VCaP (cell line): ENCODE measurements around the gene ZBTB20.

Source experiments
- H3K27ac ChIP-seq: fragments of 450-650 bp; 2 replicates; pipeline ENCODE4 v1.5.1; 2017
- CTCF ChIP-seq: fragments of 450-650 bp; conservative IDR thresholded peaks from 2 replicates; pipeline ENCODE4 v1.5.1; 2017; ENCODE audit warnings: mild to moderate bottlenecking, moderate library complexity

Gene ZBTB20

GRCh38 chr3:114338651-114339357 lies 808.3 kb downstream of the ZBTB20 start:
- no peak overlapping the region for H3K27ac ChIP-seq

DNA sequence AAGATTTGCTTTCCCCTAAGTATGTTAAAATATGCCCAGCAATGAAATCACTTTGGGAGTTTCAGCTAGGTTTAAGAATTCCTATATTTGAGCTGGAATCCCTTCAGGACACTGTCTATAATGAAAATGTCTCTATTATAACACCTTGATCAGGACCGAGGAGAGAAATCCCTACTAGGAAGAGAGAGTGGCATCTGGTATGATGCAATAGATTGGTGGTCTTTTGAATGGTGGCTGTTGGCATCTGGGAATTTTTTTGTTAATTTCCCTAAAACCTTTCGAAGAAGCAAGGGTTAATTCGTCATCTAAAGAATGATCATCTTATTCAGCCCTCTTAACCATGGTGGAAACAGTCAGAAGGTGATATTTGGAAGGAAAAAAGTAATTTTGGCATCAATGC lies 810.2 kb downstream of the ZBTB20 start:
- no peak overlapping the region for H3K27ac ChIP-seq
- no peak for TF ChIP-seq CTCF

More at GRCh38 chr3:114338651-114339357, 808.3 kb downstream of the ZBTB20 start:
- TF ChIP-seq CTCF: no peak

DNA sequence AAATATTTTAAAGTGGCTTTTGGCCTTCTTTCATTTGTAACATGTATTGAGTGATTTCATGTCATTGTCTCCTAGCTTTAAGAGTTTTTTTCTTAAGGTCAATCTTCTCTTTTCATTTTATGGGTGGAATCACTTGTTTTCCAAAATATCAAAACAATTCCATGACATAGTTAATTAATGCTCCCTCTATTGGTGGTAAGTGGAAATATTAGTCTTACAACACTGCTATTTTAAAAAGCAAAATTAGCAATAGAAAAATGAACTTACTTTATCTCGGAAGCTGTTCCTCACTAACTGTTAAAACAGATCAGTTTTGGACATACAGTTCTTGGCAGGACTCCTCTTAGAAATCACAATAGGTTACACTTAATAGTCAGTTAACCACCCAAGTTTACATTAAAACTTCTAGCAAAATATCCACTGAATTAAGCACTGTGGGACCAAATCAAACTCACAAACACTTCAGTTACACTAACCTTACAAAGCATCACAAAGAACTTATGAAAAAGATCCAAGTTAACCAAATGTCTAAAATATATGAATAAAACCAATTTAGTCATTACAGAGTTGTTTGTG lies 810.9 kb downstream of the ZBTB20 start:
- TF ChIP-seq CTCF: peak; percentile 69
- H3K27ac ChIP-seq: no peak overlapping the region

DNA sequence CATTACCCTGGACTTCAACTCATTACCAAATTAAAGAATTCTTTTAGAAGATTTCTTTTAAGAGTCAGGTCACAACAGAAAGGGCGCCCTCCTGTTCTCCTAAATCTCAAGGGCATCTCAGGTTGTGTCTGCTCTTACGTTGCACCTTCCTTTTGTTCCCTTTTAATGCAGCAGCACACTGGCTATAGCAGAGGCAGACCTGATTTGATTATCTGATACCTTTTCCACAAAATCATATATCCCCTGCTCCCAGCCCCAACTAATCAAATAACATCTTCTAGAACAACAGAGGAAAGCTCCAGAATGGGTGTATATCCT lies 813.2 kb downstream of the ZBTB20 start:
- no peak for TF ChIP-seq CTCF
- no peak overlapping the region for H3K27ac ChIP-seq

- no peak for TF ChIP-seq CTCF
- no peak overlapping the region for H3K27ac ChIP-seq
These were observed 813.7 kb downstream of the ZBTB20 start for GRCh38 chr3:114333180-114333922.

DNA sequence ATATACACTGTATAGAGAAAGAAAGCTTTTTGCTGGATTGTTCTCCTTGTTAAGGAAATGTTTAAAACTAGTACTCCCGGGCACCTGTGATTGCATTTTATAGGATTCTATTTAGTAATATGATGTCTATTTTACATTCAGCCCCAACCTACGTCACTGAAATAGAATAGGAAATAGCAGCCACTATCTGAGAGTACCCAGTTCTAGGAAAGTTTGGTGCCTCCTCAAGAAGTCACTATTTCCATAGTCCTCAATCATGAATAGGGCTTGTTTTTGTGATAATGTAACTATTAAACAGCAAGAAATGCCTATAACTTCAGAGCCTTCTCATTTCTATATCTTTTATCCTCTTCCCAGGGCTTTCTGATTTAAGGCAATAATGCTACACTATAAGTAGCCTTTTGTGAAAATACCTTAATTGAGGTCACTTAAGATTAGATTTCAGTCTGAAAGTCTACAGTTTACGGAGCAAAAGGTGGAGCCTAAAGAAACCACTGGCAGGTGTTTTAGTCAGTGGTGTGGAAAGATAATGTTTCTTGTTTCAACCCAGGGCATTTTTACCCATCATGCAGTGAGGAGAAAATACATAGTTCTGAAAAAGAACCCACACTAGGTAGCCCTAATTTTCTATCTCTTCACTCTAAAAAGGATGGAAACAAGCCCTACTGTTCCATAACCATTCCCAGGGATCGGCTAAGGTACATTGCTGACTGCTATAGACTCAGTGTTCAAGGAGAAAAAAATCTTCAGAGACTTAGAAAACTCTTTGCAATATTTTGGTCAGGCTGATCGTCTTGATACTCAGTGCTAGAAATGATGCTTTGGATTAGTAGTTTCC lies 814.5 kb downstream of the ZBTB20 start:
- TF ChIP-seq CTCF: no peak
- H3K27ac ChIP-seq: no peak overlapping the region

- no peak for TF ChIP-seq CTCF
These were observed 815.4 kb downstream of the ZBTB20 start for GRCh38 chr3:114331710-114332109.

More at GRCh38 chr3:114331710-114332109, 815.4 kb downstream of the ZBTB20 start:
- no peak overlapping the region for H3K27ac ChIP-seq
